Gastrocnemius medialis (tissue), 4 donors: ENCODE results near the gene FRY. TPM values are rescaled to one million over a fixed set of nuclear protein-coding genes. Genes with fewer than 3 reads are reported as not detected.

ENCODE experiments used
- ATAC-seq, 2 donors: fragments of 150-250 bp; one replicate each; pipeline ENCODE4 v1.9.1; 2016
- DNase-seq, 2 donors: peaks; one replicate each; pipeline ENCODE4 v3.0.0-alpha.2; 2019
- H3K27ac ChIP-seq, 4 donors: fragments of 200-600 bp; sonication (generic); 1 replicate in 1 of 4; 2 replicates in 3 of 4; pipeline ENCODE4 v1.5.1; 2016 to 2018; ENCODE audit warnings: mild to moderate bottlenecking in 2 of 4, moderate library complexity in 1 of 4
- H3K27me3 ChIP-seq, 3 donors: fragments of 200-600 bp; sonication (generic) in 2 of 3; 1 replicate in 1 of 3; 2 replicates in 2 of 3; pipeline versions ENCODE4 v1.5.1 to v1.6.0; 2016 to 2019; ENCODE audit warnings: mild to moderate bottlenecking in 1 of 3, moderate library complexity in 1 of 3
- H3K36me3 ChIP-seq, 2 donors: fragments of 200-600 bp; sonication (generic) in 1 of 2; one replicate each; pipeline ENCODE4 v1.5.1; 2017 to 2018
- H3K4me1 ChIP-seq, 2 donors: fragments of 200-600 bp; sonication (generic) in 1 of 2; one replicate each; pipeline ENCODE4 v1.5.1; 2016 to 2017; ENCODE audit warnings: mild to moderate bottlenecking in 2 of 2
- H3K4me3 ChIP-seq, 4 donors: fragments of 200-600 bp; sonication (generic) in 3 of 4; 1 replicate in 1 of 4; 2 replicates in 3 of 4; pipeline ENCODE4 v1.5.1; 2016 to 2019; ENCODE audit warnings: mild to moderate bottlenecking in 2 of 4
- H3K9me3 ChIP-seq, 3 donors: fragments of 200-600 bp; sonication (generic) in 2 of 3; 1 replicate in 1 of 3; 2 replicates in 2 of 3; pipeline ENCODE4 v1.5.1; 2016 to 2019
- CTCF ChIP-seq, 5 experiments: fragments of 450-650 bp in 3 of 5; fragments of 200-600 bp in 2 of 5; sonication (generic) in 2 of 5; IDR thresholded peaks in 4 of 5; conservative IDR thresholded peaks in 1 of 5; 1 replicate in 4 of 5; 2 replicates in 1 of 5; pipeline ENCODE4 v1.5.1; 2016 to 2019; ENCODE audit warnings: antibody characterized with exemption in 5 of 5, mild to moderate bottlenecking in 3 of 5, moderate library complexity in 3 of 5
- POLR2A ChIP-seq, 2 donors: fragments of 450-650 bp; IDR thresholded peaks; one replicate each; pipeline ENCODE4 v1.6.1; 2017; ENCODE audit warnings: antibody characterized with exemption in 2 of 2, mild to moderate bottlenecking in 2 of 2, moderate library complexity in 2 of 2
- in situ Hi-C, 4 donors: fragments of 200-750 bp; cut with MboI; loops; one replicate each; pipeline versions ENCODE4 v1.15.0 to v1.8.0; 2017; ENCODE audit warnings: low sequenced_read_pairs in 4 of 4
- intact Hi-C: fragments of 100-400 bp; cut with DNase I; formaldehyde crosslinking; loops from one replicate; pipeline ENCODE4 v1.15.1; 2023; ENCODE audit warnings: low total_unique reads
- total RNA-seq, 4 donors: library from RNA; depleted of rRNA; stranded (reverse); fragments of >200 nt; gene quantifications; one replicate each; pipeline versions ENCODE4 v1.1.0 to v1.2.3, GENCODE V29; 2016

Gene FRY
- total RNA-seq, 4 donors from 2014 or later = 10.1 to 48.3 (median 21.4) TPM

GRCh38 chr13:32019612-32020233 lies 11.9 kb upstream of the FRY start:
- in situ Hi-C loops (loop anchor here in 1 of 4 donors (25.0 kb wide), 1 partner anchor 293 kb away; the partner anchor contains the start of genes BRCA2 and ZAR1L), intact Hi-C loops (loop anchor here (5.0 kb wide), 1 partner anchor 293 kb away; no protein-coding TSS in a partner anchor)
- no peaks in the 10 kb centered on the region for H3K36me3 ChIP-seq
- no peak overlapping the region for H3K27ac ChIP-seq
- H3K9me3 ChIP-seq = no peaks in the 10 kb centered on the region
- DNase-seq = peak in 1 of 2 donors; percentile 8
- TF ChIP-seq POLR2A (IDR thresholded peaks at IDR 0.05) (no peak), CTCF (IDR thresholded peaks at IDR 0.05 in 4 of 5, conservative IDR thresholded peaks at IDR 0.05 in 1 of 5) (peak; percentile 41 to 70 (median 52))
- H3K4me3 ChIP-seq = no peak overlapping the region
- peaks cover 0 to 8% of the 10 kb centered on the region in 2 donors for H3K4me1 ChIP-seq
- peak in 1 of 2 donors; percentile 71 for ATAC-seq
- H3K27me3 ChIP-seq = no peaks in the 10 kb centered on the region

- H3K27ac ChIP-seq = peak overlapping the region in 1 of 4 donors; percentile 7
- in situ Hi-C loops = loop anchor here in 1 of 4 donors (25.0 kb wide), 1 partner anchor 291 kb away; the partner anchor contains the start of genes BRCA2 and ZAR1L
- intact Hi-C loops = loop anchor here (5.0 kb wide), 1 partner anchor 291 kb away; no protein-coding TSS in a partner anchor
- H3K27me3 ChIP-seq = no peaks in the 10 kb centered on the region
- TF ChIP-seq POLR2A (IDR thresholded peaks at IDR 0.05) (no peak), CTCF (IDR thresholded peaks at IDR 0.05 in 4 of 5, conservative IDR thresholded peaks at IDR 0.05 in 1 of 5) (no peak)
- H3K9me3 ChIP-seq = no peaks in the 10 kb centered on the region
- no peak for DNase-seq
- no peak overlapping the region for H3K4me3 ChIP-seq
- ATAC-seq = no peak
- peaks cover 0 to 8% of the 10 kb centered on the region in 2 donors for H3K4me1 ChIP-seq
- no peaks in the 10 kb centered on the region for H3K36me3 ChIP-seq
Measured at GRCh38 chr13:32021785-32022184, 9.8 kb upstream of the FRY start.

GRCh38 chr13:32022311-32022710 lies 9.3 kb upstream of the FRY start:
- Histone ChIP-seq H3K4me1 (peaks cover 0 to 8% of the 10 kb centered on the region in 2 donors), H3K27ac (peak overlapping the region in 2 of 4 donors; percentile 7 to 20), H3K27me3 (no peaks in the 10 kb centered on the region), H3K9me3 (no peaks in the 10 kb centered on the region), H3K36me3 (no peaks in the 10 kb centered on the region), H3K4me3 (no peak overlapping the region)
- peak in 1 of 2 donors; percentile 44 for ATAC-seq
- in situ Hi-C loops = loop anchor here in 1 of 4 donors (25.0 kb wide), 1 partner anchor 290 kb away; the partner anchor contains the start of genes BRCA2 and ZAR1L
- intact Hi-C loops = loop anchor here (5.0 kb wide), 1 partner anchor 290 kb away; no protein-coding TSS in a partner anchor
- no peak for TF ChIP-seq CTCF (IDR thresholded peaks at IDR 0.05 in 4 of 5, conservative IDR thresholded peaks at IDR 0.05 in 1 of 5)
- TF ChIP-seq POLR2A (IDR thresholded peaks at IDR 0.05) = no peak
- no peak for DNase-seq

GRCh38 chr13:32023096-32023495 lies 8.5 kb upstream of the FRY start:
- in situ Hi-C loops = loop anchor here in 1 of 4 donors (25.0 kb wide), 1 partner anchor 289 kb away; the partner anchor contains the start of genes BRCA2 and ZAR1L
- intact Hi-C loops = loop anchor here (5.0 kb wide), 1 partner anchor 289 kb away; no protein-coding TSS in a partner anchor
- no peak overlapping the region for H3K27ac ChIP-seq
- no peak overlapping the region for H3K4me3 ChIP-seq
- TF ChIP-seq POLR2A (IDR thresholded peaks at IDR 0.05) = no peak
- DNase-seq = no peak
- no peaks in the 10 kb centered on the region for H3K36me3 ChIP-seq
- peaks cover 0 to 8% of the 10 kb centered on the region in 2 donors for H3K4me1 ChIP-seq
- no peaks in the 10 kb centered on the region for H3K9me3 ChIP-seq
- no peak for ATAC-seq
- no peaks in the 10 kb centered on the region for H3K27me3 ChIP-seq

GRCh38 chr13:32023698-32024097 lies 7.9 kb upstream of the FRY start:
- TF ChIP-seq CTCF (IDR thresholded peaks at IDR 0.05 in 4 of 5, conservative IDR thresholded peaks at IDR 0.05 in 1 of 5) = no peak
- TF ChIP-seq POLR2A (IDR thresholded peaks at IDR 0.05) = no peak
- H3K4me1 ChIP-seq = peaks cover 0 to 8% of the 10 kb centered on the region in 2 donors
- H3K4me3 ChIP-seq = no peak overlapping the region
- H3K27me3 ChIP-seq = no peaks in the 10 kb centered on the region
- no peaks in the 10 kb centered on the region for H3K9me3 ChIP-seq
- ATAC-seq (no peak), DNase-seq (no peak)
- in situ Hi-C loops = loop anchor here in 1 of 4 donors (25.0 kb wide), 1 partner anchor 289 kb away; the partner anchor contains the start of genes BRCA2 and ZAR1L
- H3K36me3 ChIP-seq = no peaks in the 10 kb centered on the region
- H3K27ac ChIP-seq = no peak overlapping the region
- intact Hi-C loops = loop anchor here (5.0 kb wide), 1 partner anchor 289 kb away; no protein-coding TSS in a partner anchor
